Measurements from ENCODE around the gene SIK3. TPM values are rescaled to one million over a fixed set of nuclear protein-coding genes. Genes with fewer than 3 reads are reported as not detected.

Gene SIK3
- total RNA-seq, 4 donors from 2014 or later: 45.0 to 70.2 (median 48.8) TPM

DNA sequence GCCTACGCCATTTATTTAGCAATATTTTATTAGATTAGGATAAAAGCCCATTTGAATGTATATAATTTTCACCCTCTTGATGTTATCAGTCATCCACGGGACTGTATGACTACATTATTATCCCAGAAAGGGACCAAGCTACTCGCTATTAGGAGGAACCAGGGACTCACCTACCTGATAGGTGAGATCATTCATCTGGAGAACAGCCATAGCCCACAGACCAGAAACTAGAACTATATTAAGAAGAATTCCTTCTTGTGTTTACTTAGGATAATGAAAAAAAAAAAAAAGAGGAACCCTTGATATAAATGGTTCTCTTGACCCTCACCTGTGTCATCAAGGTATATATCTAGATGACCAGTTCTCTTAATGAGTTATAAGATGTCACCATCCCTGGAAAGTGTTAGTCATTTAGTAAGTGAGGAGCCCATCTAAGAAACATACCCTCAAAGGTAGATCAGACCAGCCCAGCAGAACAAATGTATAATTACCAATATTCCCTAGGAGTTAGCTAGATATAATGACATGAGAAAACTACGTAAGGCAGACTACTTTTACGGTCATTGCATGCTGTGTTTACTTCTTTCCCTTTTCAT lies 8.0 kb downstream of the SIK3 start:
- H3K4me3 ChIP-seq: no peak overlapping the region
- peaks cover 0 to 59% (median 17%) of the 10 kb centered on the region in 4 donors for H3K4me1 ChIP-seq
- DNase-seq (ENCODE audit: low spot score in 2 of 2): no peak
- H3K36me3 ChIP-seq: no peaks in the 10 kb centered on the region
- no peaks in the 10 kb centered on the region for H3K9me3 ChIP-seq
- H3K27me3 ChIP-seq: no peaks in the 10 kb centered on the region
- no peak overlapping the region for H3K27ac ChIP-seq
- WGBS, 2 donors: 90 to 93% methylated on average over 5 of the region's 5 CpGs
- TF ChIP-seq, protein P1, sequence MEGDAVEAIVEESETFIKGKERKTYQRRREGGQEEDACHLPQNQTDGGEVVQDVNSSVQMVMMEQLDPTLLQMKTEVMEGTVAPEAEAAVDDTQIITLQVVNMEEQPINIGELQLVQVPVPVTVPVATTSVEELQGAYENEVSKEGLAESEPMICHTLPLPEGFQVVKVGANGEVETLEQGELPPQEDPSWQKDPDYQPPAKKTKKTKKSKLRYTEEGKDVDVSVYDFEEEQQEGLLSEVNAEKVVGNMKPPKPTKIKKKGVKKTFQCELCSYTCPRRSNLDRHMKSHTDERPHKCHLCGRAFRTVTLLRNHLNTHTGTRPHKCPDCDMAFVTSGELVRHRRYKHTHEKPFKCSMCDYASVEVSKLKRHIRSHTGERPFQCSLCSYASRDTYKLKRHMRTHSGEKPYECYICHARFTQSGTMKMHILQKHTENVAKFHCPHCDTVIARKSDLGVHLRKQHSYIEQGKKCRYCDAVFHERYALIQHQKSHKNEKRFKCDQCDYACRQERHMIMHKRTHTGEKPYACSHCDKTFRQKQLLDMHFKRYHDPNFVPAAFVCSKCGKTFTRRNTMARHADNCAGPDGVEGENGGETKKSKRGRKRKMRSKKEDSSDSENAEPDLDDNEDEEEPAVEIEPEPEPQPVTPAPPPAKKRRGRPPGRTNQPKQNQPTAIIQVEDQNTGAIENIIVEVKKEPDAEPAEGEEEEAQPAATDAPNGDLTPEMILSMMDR (IDR thresholded peaks at IDR 0.05): no peak
- TF ChIP-seq EP300 (IDR thresholded peaks at IDR 0.05): no peak
- TF ChIP-seq POLR2A (IDR thresholded peaks at IDR 0.05): no peak

DNA sequence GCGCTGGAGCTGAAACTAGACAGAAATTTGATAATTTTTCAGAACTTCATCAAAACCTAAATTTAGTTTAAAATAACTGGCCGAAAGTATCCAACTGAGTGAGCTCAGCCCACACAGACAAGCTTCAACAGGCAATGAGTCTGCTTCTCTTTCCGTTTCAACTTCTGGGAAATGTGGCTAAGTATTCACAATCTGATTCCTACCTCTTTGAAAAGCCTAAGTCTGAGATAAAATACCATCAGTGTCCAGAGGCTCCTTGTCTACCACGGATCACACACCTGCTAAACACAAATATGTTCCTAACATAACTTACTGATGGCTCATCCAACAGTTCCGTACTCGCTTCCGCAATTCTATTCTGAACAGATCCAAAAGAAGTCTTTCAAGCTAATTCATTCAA lies 8.5 kb downstream of the SIK3 start:
- Histone ChIP-seq H3K27me3 (no peaks in the 10 kb centered on the region), H3K4me3 (no peak overlapping the region), H3K36me3 (no peaks in the 10 kb centered on the region), H3K9me3 (no peaks in the 10 kb centered on the region), H3K4me1 (peaks cover 0 to 59% (median 14%) of the 10 kb centered on the region in 4 donors), H3K27ac (no peak overlapping the region)
- TF ChIP-seq EP300 (IDR thresholded peaks at IDR 0.05) (no peak), POLR2A (IDR thresholded peaks at IDR 0.05) (no peak)
- TF ChIP-seq, protein P1 (IDR thresholded peaks at IDR 0.05): no peak
- DNase-seq (ENCODE audit: low spot score in 2 of 2): no peak
- 82 to 87% methylated on average over 7 of the region's 7 CpGs for WGBS, 2 donors

DNA sequence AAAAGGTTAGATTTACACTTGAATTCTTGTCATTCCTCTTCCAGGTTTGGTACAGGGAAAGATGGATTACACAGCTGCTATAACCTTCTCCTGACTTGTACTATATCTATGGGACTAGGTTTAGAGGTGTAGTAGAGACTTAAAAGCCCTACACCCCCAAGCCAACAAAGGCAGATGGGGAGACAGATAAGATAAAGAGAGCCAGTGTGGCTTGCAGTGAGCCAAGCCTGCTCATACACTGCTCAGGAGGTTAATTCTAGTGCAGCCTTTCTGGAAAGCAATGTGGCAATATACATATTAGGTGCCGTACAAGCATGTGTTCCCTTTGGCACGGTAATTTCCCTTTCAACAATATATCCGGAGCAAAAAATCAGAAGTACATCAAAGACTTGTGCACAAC lies 10.8 kb downstream of the SIK3 start:
- peaks cover 0 to 59% (median 14%) of the 10 kb centered on the region in 4 donors for H3K4me1 ChIP-seq
- DNase-seq (ENCODE audit: low spot score in 2 of 2): no peak
- 87 to 91% methylated on average over 3 of the region's 3 CpGs for WGBS, 2 donors
- TF ChIP-seq POLR2A (IDR thresholded peaks at IDR 0.05): no peak
- TF ChIP-seq EP300 (IDR thresholded peaks at IDR 0.05): no peak
- TF ChIP-seq, protein P1 (IDR thresholded peaks at IDR 0.05): no peak
- H3K27ac ChIP-seq: no peak overlapping the region
- H3K4me3 ChIP-seq: no peak overlapping the region
- H3K9me3 ChIP-seq: no peaks in the 10 kb centered on the region
- H3K27me3 ChIP-seq: no peaks in the 10 kb centered on the region
- no peaks in the 10 kb centered on the region for H3K36me3 ChIP-seq

DNA sequence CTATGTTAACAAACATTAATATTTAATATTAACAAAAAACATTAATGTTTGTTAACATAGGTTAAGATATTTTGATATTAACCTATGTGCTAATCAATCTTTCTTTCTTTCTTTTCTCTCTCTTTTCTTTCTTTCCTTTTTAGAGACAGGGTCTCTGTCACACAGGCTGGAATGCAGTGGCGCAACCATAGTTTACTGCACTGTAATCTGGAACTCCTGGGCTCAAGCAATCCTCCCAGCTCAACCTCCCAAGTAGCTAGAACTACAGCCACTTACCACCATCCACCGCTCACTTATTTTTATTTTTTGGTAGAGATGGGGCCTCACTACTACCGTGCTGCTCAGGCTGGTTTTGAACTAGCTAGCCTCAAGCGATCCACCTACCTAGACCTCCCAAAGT lies 13.2 kb downstream of the SIK3 start:
- Histone ChIP-seq H3K4me1 (peaks cover 0 to 68% (median 12%) of the 10 kb centered on the region in 4 donors), H3K36me3 (no peaks in the 10 kb centered on the region), H3K4me3 (no peak overlapping the region), H3K27ac (no peak overlapping the region), H3K9me3 (no peaks in the 10 kb centered on the region), H3K27me3 (no peaks in the 10 kb centered on the region)
- 94 to 97% methylated on average over 4 of the region's 4 CpGs for WGBS, 2 donors
- TF ChIP-seq EP300 (IDR thresholded peaks at IDR 0.05) (no peak), POLR2A (IDR thresholded peaks at IDR 0.05) (no peak)
- TF ChIP-seq, protein P1 (IDR thresholded peaks at IDR 0.05): no peak
- no peak for DNase-seq (ENCODE audit: low spot score in 2 of 2)

DNA sequence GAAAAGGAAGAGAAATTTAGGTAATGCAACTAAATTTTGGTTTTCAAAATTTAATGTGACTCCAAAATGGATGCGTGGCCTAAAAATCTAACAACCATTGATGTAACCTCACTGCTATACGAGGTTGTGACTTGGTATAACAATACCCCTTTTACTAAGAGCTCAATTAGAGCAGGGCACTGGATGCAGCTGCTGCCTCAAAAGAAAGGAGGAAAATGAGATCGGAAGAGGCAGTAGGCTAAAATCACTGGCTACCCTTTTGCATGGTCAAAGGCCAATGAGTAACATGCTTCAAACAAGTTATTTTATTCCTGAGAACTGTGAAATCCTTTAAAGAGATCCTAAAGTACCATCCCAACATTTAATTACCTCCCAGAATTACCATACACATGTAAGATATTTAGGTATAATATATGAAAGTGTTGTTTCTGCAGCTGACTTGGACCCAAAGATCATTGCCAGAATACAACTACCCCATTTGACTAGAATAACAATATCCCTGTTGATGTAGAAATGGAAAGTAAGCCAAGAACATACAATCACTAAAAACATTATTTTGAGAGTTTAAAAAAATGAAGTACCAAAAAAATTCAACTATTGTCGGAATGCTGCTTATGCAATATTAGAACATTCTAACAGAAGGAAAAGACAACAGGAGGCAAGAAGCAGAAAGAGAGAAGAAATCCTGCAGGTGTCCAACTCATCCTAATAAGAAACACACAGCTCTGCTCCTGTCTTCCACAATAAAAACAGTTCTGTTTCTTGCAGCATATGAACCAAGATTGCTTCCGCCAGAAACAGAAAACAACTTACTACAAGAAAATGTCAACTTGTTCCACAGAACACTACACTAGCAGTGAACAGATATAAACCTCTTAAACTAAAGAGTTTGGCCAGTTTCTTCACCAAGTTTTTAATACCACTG lies 15.0 kb downstream of the SIK3 start:
- Histone ChIP-seq H3K27me3 (no peaks in the 10 kb centered on the region), H3K4me1 (peaks cover 0 to 82% (median 15%) of the 10 kb centered on the region in 4 donors), H3K27ac (peak overlapping the region; percentile 25 to 76 (median 60)), H3K36me3 (no peaks in the 10 kb centered on the region), H3K4me3 (no peak overlapping the region), H3K9me3 (no peaks in the 10 kb centered on the region)
- 31 to 40% methylated on average over 5 of the region's 5 CpGs for WGBS, 2 donors
- DNase-seq (ENCODE audit: low spot score in 2 of 2): no peak
- TF ChIP-seq POLR2A (IDR thresholded peaks at IDR 0.05): no peak
- TF ChIP-seq EP300 (IDR thresholded peaks at IDR 0.05): peak in 1 of 2 donors; percentile 12
